HG02870 (cell line): ENCODE measurements around the gene RAB18.
"Not testable (repeated sequence)": the region's sequence is repeated elsewhere in the genome, so short reads cannot be mapped to it uniquely, and the experiment has no call there.

ENCODE experiments used
- ATAC-seq: cut with Tn5 transposase; IDR thresholded peaks from one replicate; pipeline ENCODE4 v1.9.1; 2021; ENCODE audit warnings: mild to moderate bottlenecking, moderate library complexity; ENCODE audit not compliant: unreplicated experiment

Gene RAB18

DNA sequence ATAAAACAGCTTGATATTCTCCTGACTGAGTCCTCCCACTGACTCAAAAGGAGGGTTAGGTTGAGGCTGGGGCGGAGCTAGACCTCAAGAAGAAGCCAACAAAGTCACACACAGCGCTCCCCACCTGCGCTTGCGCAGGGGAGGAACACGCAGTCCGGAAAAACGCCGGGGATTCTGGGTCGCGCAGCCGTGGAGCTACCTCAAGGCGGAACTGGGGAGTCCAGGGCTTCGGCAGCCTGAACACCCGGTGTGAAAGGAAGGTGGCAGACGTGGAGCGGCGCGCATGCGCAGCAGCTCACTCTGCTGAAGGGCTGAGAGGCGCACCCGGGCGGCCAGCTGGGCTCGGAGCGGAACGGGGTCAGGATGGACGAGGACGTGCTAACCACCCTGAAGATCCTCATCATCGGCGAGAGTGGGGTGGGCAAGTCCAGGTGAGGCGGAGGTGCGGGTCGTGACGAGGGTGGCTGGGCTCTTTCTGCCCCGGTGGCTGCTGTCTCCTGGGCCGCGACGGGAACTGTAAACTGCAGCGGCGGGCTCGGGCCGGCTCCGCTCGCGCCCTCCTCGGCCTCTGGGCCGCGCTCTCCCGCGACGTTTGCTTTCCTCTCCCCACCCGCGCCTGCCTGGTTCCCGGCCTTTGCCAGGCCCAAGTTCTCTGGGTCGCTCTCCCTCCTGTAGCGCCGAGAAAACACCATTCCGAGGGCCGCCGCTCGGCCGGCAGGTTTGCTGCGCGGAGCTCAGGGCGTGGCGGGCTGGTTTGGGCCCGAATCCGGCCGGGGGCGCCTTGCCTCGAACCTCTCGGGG lies at the start of gene RAB18:
Gene RAB18, plus strand, starts transcription at position 298 of the 801 bp plus-strand sequence. Its CDS starts 66 bp downstream, at position 364.
- peak; percentile 96 for ATAC-seq

DNA sequence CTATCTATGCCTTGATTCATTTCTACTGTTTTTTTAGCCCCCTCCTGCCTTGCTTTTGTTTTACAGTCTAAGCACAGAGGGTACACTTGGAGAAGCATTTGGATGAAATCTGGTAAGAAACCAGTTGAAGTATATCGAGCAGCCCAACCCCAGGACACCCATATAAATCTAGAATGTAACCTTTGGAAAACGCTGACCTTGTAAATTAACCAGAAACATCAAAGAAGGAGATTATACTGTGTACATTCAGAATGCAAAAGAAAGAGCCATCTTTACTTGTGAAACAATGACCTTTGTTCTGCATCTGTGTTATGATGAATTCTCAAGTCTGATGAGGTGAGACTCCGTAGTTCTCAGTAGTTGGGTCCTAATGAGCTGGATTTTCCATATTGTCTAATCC lies 49.3 kb upstream of the RAB18 start:
- no peak for ATAC-seq

DNA sequence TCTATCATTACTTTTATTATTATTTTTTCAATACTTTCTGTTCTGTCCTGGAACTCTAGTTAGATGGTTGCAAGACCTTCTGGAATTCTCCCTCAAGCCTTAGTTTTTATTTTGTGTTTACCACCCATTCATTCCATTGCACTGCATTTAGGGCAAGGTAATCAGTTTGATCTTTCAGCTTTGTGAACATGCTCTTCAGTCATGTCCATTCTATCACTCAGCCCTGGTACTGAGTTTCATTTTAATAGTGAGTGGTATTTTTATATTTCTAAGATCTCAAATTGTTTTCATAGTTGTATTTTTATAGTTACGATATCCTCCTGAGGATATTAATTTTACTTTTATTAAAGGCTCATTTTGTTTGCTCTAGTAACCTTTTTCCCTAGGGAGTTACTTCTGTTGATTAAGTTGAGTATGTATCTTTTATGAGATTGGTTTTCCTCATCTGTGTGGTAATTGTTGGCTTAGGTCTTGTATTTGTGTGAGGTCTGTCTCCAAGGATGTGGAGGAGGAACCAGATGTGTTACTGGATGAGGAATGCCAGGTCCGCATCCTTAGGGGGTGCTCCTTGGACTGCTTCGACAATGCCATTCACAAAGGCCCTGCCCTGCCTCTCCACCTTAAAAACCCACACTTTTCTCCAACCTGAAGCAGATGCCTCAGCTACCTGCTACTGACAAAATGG lies 46.7 kb upstream of the RAB18 start:
- no peak for ATAC-seq

DNA sequence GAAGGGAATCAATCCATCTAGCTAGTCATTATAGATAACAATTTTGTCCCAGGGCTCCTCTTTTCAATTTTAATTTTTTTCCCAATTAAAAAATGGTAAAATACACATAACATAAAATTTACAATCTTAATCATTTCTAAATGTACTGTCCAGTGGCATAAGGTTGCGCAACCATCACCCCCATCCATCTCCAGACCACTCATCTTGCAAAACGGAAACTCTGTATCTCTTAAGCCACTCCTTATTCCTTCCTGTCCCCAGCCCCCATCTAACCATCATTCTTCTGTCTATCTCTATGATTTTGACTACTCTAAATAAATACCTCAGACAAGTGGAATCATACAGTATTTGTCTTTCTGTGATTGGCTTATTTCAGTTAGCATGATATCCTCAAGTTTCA lies 46.1 kb upstream of the RAB18 start:
- ATAC-seq: no peak

DNA sequence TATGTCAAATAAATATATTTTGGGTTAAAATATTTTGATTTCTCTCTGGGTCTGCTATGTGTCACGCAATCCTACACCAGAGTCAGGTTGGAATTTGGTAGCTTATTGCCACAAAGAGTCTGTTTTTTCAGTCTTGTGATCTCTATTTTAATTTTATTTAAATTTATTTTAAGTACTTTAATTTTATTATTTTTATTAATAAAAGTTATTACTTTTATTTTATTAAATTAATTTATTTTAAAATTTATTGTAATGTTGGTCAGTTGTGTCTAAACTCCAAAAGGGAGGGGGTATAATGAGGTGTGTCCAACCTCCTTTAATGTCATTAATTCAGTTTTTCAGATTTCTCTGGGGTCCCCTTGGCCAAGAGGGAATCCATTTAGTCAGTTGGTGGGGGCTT lies 42.8 kb upstream of the RAB18 start:
- no peak for ATAC-seq

DNA sequence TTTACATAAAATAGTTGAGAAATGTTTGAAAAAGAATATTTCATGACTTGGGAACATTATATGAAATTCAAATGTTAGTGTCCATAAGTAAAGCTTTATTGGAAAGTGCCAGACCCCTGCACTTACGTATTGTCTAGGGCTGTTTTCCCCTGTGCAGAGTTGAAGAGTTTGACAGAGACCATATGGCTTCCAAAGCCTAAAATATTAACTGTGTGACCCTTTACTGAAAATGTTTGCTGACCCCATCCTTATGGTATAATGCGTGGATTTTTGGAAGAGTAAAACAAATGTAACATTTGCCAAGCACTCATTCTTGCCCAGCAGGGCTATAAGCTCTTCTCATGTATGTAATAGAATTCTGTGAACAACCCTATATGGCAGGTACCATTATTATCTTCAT lies 40.1 kb upstream of the RAB18 start:
- no peak for ATAC-seq

DNA sequence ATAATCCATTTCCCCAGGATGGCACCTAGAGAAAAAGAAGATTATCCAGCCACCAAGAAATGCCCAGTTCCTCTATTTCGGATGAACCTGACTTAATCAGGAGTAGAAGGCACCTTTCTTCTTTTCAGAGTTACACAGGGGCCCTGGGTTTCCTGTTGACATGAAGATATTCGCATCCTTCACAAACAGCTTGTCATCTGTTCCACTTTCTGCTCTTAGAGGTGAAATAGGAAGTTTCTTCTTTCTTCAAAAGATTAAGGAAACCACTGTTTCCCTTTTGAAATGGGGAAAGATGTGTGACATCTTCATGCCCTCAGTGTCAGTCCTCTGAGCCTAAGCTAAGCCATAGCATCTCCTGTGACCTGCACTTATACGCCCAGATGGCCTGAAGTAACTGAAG lies 39.1 kb upstream of the RAB18 start:
- peak; percentile 67 for ATAC-seq

DNA sequence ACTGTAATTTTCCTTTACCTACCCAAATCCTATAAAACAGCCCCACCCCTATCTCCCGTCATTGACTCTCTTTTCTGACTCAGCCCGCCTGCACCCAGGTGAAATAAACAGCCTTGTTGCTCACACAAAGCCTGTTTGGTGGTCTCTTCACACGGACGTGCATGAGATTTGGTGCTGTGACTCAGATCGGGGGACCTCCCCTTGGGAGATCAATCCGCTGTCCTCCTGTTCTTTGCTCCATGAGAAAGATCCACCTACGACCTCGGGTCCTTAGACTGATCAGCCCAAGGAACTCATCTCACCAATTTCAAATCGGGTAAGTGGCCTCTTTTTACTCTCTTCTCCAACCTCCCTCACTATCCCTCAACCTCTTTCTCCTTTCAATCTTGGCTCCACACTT lies 38.5 kb upstream of the RAB18 start:
- ATAC-seq: not testable (repeated sequence)

DNA sequence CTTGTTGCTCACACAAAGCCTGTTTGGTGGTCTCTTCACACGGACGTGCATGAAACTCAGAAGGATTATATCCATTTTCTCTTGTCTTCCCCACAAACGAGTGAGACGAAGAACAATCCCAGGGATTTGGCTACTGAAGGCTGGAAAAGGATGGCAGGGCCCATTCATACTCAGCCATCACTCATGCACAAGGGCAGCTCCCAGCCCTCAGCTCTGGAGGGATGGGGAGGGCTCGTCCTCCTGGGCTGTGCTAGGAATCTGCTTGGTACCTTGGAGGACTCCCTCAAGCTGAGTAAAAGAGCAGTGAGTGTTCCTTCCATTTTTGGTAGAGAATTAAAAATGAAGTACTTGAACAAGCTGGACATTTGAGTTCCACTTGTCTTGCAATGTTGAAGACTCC lies 33.2 kb upstream of the RAB18 start:
- ATAC-seq: no peak

DNA sequence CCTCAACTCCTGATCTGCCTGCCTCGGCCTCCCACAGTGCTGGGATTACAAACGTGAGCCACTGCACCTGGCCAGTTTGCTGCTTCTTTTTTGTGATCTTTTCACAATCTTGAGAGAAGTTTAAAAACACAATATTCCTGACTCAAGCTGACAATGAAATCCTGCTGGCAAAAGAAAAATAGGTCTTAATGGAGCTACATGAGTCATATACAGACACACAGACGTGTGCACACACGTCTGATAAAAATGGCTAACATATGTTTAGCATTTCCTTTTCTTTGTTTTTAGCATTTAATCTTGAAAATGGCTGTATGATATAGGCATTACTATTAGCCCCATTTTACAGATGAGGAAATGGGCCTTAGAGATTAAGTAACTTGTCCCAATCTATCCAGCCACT lies 29.4 kb upstream of the RAB18 start:
- no peak for ATAC-seq

DNA sequence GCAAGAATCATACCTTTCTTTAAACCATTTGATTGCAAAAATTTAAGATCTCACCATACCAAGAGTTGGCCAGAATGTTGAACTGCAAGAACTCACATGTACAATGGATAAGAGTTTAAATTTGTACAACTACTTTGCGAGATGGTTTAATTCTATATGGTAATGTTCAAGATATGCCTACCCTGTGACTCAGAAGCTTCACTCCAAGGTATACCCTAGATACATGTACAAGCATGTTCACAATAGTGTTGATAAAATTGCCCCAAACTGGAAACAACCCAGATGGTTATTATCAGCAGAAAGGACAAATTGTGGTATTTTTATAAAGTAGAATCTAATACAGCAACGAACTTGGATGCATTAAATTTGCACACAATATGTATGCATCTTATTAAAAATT lies 25.1 kb upstream of the RAB18 start:
- ATAC-seq: no peak

DNA sequence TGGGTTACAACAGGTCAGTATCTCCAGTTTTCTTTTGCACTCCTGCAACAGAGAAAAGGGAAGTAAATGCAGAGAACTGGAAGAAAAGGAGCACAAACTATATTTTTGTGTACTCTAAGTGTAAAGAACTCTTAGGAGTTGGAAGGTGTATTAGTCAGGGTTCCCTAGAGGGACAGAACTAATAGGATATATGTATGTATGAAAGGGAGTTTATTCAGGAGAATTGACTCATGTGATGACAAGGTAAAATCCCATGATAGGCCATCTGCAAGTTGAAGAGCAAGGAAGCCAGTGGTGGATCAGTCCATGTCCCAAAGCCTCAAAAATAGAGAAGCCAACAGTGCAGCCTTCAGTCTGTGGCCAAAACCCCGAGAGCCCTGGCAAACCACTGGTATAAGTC lies 22.6 kb upstream of the RAB18 start:
- no peak for ATAC-seq

DNA sequence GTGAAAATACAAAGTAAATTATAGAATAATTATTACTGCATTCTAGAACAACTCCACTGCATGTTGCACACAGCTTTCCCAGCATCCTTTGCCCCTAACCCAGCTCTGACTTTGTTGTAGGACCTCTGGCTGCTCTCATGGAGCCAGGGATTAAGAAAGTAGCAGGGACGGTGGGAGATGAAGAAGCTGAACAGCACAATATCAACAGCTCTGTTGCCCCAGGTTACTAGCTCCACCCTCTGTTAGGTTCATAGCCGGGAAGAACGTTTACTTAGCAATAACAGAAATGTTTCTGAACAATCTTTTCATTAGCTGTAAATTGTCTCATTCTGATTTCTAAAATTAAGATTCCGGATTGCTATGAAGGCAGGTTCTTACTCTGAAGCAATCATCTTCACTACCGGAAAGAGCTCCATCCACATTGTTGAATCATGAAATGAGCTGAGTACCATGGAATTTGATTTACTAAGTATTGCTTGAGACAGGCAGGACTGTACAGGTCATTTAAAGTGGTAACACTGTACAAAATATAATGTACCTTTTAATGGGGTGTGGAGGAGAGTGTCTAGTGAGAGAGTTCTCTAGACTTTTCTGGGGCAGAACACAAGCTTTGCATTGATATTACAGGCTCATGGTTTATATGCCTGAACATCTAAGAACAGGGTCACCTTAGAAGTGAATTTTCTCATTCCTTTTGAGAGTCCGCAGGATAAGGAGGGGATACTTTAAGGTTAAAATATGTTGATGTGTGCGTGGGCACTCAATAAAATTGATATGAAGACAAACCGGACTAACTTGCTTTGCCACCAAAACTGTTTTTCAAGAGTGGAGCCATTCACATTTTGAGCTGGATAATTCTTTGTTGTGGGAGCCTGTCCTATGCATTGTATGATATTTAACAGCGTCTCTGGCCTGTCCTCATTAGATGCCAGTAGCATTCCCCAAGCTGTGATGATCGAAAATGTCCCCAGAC lies 20.8 kb upstream of the RAB18 start:
- no peak for ATAC-seq

DNA sequence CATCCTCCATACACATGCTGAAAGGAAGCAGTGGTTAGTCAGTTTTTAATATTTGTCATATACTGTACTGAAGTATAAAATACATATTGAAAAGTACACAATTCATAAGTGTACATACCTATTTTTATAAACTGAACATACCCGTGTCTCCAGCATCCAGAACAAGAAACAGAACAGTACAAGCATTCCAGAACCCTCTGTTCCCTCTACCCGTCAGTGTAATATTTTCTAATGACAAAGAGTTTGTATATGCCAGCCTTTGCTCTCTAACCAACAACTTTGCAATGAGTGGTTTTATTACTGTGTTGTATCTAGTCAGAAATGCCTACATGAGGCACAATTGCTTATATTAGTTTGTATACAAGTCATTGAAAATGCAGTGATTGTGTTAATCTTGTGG lies 18.7 kb upstream of the RAB18 start:
- no peak for ATAC-seq

DNA sequence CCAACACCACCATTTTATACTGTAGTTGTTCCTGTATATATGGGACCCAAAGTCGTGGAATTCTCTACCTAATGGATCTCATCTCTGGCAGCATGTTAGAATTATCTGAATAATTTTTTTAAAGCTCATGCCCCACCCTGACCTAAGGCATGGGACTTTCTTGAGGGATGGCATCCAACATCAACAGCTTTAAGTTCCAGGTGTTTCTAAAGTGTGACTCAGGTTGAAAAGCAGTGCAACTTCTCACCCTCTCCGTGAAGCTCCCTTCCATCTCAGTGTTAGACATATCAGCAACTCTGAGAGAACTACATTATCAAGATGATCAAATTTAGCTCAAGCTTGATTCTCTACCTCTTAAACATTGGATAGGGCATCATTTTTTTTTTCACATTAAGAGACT lies 18.1 kb upstream of the RAB18 start:
- ATAC-seq: no peak

DNA sequence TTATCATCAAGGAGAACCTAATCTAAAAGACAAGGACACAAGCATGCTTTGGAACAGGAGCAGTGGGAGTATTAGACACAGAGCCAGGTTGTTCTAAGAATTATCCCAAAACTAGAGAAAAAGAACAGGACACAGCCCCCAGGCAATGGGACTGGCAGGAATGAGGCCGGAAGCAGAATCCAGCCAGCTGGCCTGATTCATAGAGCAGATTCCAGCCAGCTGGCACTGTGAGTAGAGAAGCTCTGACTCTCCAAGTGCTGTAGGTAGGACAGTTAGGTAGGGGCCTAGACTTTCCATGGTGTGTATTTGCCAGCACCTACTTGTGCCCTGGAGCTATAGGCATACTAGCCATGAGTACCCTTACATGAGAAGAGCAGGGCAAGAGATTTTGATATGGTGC lies 13.3 kb upstream of the RAB18 start:
- no peak for ATAC-seq

DNA sequence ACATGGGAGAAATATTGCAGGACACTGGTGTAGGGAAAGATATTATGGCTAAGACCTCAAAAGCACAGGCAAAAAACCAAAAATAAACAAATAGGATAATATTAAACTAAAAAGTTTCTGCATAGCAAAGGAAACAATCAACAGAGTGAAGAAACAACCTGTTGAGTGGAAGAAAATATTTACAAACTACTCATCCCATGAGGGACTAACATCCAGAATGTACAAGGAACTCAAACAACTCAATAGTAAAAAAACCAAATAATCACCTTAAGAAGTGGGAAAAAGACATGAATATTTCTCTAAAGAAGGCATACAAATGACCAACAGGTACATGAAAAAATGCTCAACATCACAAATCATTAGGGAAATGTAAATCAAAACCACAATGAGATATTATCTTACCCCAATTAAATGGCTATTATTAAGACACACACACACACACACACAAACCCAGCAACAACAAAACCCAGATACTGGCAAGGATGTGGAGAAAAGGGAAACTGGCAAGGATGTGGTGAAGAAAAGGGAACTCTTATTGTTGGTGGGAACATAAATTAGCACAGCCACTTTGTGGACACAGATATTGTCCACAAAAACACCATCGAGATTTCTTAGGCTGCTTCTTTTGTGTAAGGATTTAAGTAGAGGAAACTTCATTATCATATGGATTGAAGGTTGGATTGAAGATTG lies 9.8 kb upstream of the RAB18 start:
- no peak for ATAC-seq

DNA sequence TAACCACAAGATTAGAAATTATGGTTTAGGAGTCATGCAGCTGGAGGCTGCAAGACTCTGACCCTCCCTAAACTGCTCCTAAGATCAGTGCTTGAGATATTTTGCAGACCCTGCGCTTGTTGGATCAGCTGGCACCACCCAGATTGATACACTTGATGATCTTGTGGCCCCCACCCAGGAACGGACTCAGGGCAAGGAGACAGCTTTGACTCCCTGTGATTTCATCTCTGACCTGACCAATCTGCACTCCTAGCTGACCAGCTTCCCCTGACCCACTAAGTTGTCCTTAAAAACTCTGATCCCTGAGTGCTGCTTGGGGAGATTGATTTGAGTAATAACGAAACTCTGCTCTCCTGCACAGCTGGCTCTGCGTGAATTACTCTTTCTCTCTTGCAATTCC lies 8.0 kb upstream of the RAB18 start:
- ATAC-seq: no peak

DNA sequence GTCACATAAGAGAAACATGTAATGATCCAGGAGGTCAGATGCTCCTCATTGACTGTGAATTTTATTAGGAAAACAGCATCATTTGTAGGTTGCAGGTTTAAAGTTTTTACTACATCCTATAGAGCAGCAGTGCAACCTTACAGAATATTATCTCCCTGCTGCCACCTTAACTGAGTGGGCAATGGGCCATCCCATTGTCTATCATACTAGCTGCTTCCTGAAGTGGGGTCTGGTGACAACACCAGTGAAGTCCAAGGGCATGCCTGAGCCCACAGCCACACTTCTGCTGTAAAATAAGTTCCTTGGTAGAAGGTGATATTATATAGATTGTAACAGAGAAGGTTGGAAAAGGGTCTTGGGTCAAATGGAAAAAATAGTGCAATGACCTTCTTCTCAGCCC lies 4.0 kb upstream of the RAB18 start:
- no peak for ATAC-seq

DNA sequence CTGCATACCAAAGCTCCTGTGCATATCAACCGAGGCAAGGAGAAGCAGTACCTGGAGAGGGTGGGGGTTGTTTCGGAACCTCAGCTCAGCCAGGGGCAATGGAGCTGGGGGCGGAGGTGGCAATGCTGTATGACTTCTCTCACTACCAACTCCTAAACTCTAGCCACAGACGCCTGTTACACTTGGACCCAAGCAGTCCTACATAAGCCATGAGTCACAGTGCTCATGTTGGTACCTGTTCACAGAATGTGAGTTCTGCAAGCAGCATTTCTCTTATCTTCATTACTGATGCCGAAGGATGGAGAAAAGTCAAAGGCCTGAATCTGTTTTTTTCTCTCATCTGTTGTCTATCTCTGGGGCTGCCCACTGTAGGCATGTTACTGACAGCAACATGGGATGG lies 3.2 kb upstream of the RAB18 start:
- ATAC-seq: no peak

DNA sequence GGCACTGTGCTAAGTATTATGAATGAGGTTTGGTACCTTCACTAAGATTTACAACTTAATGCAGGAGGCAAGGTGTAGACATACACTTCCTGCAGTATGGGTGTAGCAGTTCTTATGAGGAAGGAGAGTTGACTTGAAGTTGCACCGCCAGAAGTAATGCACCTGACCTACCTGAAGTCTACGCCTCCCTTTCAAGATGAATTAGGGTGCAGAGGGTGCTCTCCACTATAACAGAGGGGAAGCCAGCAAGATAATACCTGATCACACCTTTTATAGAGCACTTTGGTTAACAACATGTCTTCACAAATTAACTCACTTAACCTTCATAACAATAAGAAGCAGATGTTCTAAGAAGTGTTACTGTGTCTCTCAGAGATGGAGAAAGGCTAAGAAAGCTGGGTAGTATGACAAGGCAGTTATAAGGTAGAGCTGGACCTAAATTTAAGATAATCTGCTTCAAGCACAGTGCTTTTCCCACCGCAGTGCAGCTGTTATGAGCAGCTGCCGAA lies 552 bp upstream of the RAB18 start:
- ATAC-seq: no peak
